SK-N-SH treated with all-trans-retinoic acid at 6 μM for 48 hours (cell line): Measurements from ENCODE around the gene MAST4.

Experiments used
- ATAC-seq: fragments of 200-7000 bp; cut with Tn5 transposase; 3 replicates; pipeline ENCODE4 v1.9.1; 2020; ENCODE audit warnings: mild to moderate bottlenecking, moderate library complexity
- ARNTL ChIP-seq: fragments of 450-650 bp; formaldehyde crosslinking; IDR thresholded peaks from 2 replicates; pipeline ENCODE4 v1.5.0; 2020; ENCODE audit warnings: low read depth, mild to moderate bottlenecking, moderate library complexity, borderline replicate concordance
- BACH2 ChIP-seq: fragments of 250-450 bp; sonication (Bioruptor Pico); IDR thresholded peaks from 2 replicates; pipeline ENCODE4 v1.9.0; 2021; ENCODE audit warnings: mild to moderate bottlenecking, borderline replicate concordance
- CREB5 ChIP-seq: fragments of 250-450 bp; sonication (Bioruptor Pico); IDR thresholded peaks from 2 replicates; pipeline ENCODE4 v1.5.1; 2020; ENCODE audit warnings: low read depth, mild to moderate bottlenecking, moderate library complexity
- CSDC2 ChIP-seq: fragments of 250-450 bp; sonication (Bioruptor Pico); IDR thresholded peaks from 2 replicates; pipeline ENCODE4 v1.5.0; 2020; ENCODE audit warnings: mild to moderate bottlenecking, moderate library complexity
- CSRNP3 ChIP-seq: fragments of 250-450 bp; sonication (Bioruptor Pico); IDR thresholded peaks from 2 replicates; pipeline ENCODE4 v1.5.1; 2021; ENCODE audit warnings: mild to moderate bottlenecking, moderate library complexity
- ESRRG ChIP-seq: fragments of 250-450 bp; sonication (Bioruptor Pico); IDR thresholded peaks from 2 replicates; pipeline ENCODE4 v1.6.1; 2021; ENCODE audit warnings: mild to moderate bottlenecking
- GLIS3 ChIP-seq: fragments of 250-450 bp; sonication (Bioruptor Pico); IDR thresholded peaks from 2 replicates; pipeline ENCODE4 v1.5.0; 2020; ENCODE audit warnings: mild to moderate bottlenecking, moderate library complexity
- ISL1 ChIP-seq: fragments of 250-450 bp; sonication (Bioruptor Pico); IDR thresholded peaks from 2 replicates; pipeline ENCODE4 v2.1.2; 2022; ENCODE audit warnings: mild to moderate bottlenecking, moderate library complexity
- OSR1 ChIP-seq: fragments of 250-450 bp; sonication (Bioruptor Pico); IDR thresholded peaks from 2 replicates; pipeline ENCODE4 v1.8.0; 2022; ENCODE audit warnings: moderate library complexity, mild to moderate bottlenecking, inconsistent platforms
- PATZ1 ChIP-seq: fragments of 250-450 bp; sonication (Bioruptor Pico); IDR thresholded peaks from 2 replicates; pipeline ENCODE4 v1.8.0; 2020; ENCODE audit warnings: mild to moderate bottlenecking, moderate library complexity, borderline replicate concordance
- POU6F1 ChIP-seq: fragments of 250-450 bp; sonication (Bioruptor Pico); IDR thresholded peaks from 2 replicates; pipeline ENCODE4 v1.8.0; 2021; ENCODE audit warnings: low read depth, mild to moderate bottlenecking, moderate library complexity, borderline replicate concordance
- PPARA ChIP-seq: fragments of 250-450 bp; sonication (Bioruptor Pico); IDR thresholded peaks from 2 replicates; pipeline ENCODE4 v1.5.0; 2020; ENCODE audit warnings: mild to moderate bottlenecking, borderline replicate concordance
- RARB ChIP-seq: fragments of 250-450 bp; sonication (Bioruptor Pico); IDR thresholded peaks from 2 replicates; pipeline ENCODE4 v1.8.0; 2021; ENCODE audit warnings: mild to moderate bottlenecking, moderate library complexity
- TOX ChIP-seq: fragments of 250-450 bp; sonication (Bioruptor Pico); IDR thresholded peaks from 2 replicates; pipeline ENCODE4 v1.8.0; 2021; ENCODE audit warnings: mild to moderate bottlenecking, moderate library complexity, borderline replicate concordance
- TSHZ2 ChIP-seq: fragments of 250-450 bp; sonication (Bioruptor Pico); IDR thresholded peaks from 2 replicates; pipeline ENCODE4 v1.5.0; 2020; ENCODE audit warnings: mild to moderate bottlenecking, moderate library complexity
- ZC3H10 ChIP-seq: fragments of 250-450 bp; sonication (Bioruptor Pico); IDR thresholded peaks from 2 replicates; pipeline ENCODE4 v1.5.1; 2021; ENCODE audit warnings: mild to moderate bottlenecking, moderate library complexity
- ZFP3 ChIP-seq: fragments of 250-450 bp; sonication (Bioruptor Pico); IDR thresholded peaks from 2 replicates; pipeline ENCODE4 v1.5.0; 2020; ENCODE audit warnings: mild to moderate bottlenecking, moderate library complexity
- ZFP30 ChIP-seq: fragments of 450-650 bp; formaldehyde crosslinking; IDR thresholded peaks from 2 replicates; pipeline ENCODE4 v1.5.0; 2022; ENCODE audit warnings: mild to moderate bottlenecking, moderate library complexity
- ZNF565 ChIP-seq: fragments of 450-650 bp; formaldehyde crosslinking; conservative IDR thresholded peaks from 2 replicates; pipeline ENCODE4 v1.5.0; 2020; ENCODE audit warnings: low read depth, mild to moderate bottlenecking, moderate library complexity
- ZNF70 ChIP-seq: fragments of 450-650 bp; formaldehyde crosslinking; IDR thresholded peaks from 2 replicates; pipeline ENCODE4 v1.5.0; 2020; ENCODE audit warnings: mild to moderate bottlenecking, moderate library complexity
- ZNF8 ChIP-seq: fragments of 450-650 bp; formaldehyde crosslinking; IDR thresholded peaks from 2 replicates; pipeline ENCODE4 v1.5.0; 2020; ENCODE audit warnings: mild to moderate bottlenecking, moderate library complexity

The MAST4 gene

GRCh38 chr5:66629446-66629845 lies 33.3 kb downstream of the MAST4 start:
- TF ChIP-seq CSRNP3 (CRISPR knock-in tag), result no peak
- no peak for TF ChIP-seq ZC3H10
- no peak for TF ChIP-seq POU6F1 (CRISPR knock-in tag)
- no peak for ATAC-seq

GRCh38 chr5:66633754-66634153 lies 37.6 kb downstream of the MAST4 start:
- ATAC-seq, result no peak
- TF ChIP-seq TSHZ2 (no peak), PATZ1 (CRISPR knock-in tag) (no peak), CREB5 (CRISPR knock-in tag) (no peak)
- TF ChIP-seq, all 23 proteins: peak for 0

- TF ChIP-seq OSR1 (CRISPR knock-in tag) (no peak), PPARA (CRISPR knock-in tag) (no peak), ZC3H10 (no peak), BACH2 (no peak), ZNF70 (CRISPR knock-in tag) (no peak), ZFP3 (CRISPR knock-in tag) (no peak), ZNF8 (CRISPR knock-in tag) (no peak), TSHZ2 (no peak), TOX (CRISPR knock-in tag) (no peak), POU6F1 (CRISPR knock-in tag) (no peak), CSRNP3 (CRISPR knock-in tag) (no peak), ESRRG (CRISPR knock-in tag) (no peak), ISL1 (no peak), ARNTL (CRISPR knock-in tag) (no peak), ZFP30 (no peak), ZNF565 (CRISPR knock-in tag) (no peak), CREB5 (CRISPR knock-in tag) (no peak), RARB (CRISPR knock-in tag) (no peak), GLIS3 (CRISPR knock-in tag) (no peak), CSDC2 (no peak)
- no peak for ATAC-seq
Measured at GRCh38 chr5:66634601-66635000, 38.4 kb downstream of the MAST4 start.
